ENCODE results near the gene LANCL1.

GRCh38 chr2:210422366-210422765, 54.2 kb downstream of the LANCL1 start:
- TF ChIP-seq, protein P1, sequence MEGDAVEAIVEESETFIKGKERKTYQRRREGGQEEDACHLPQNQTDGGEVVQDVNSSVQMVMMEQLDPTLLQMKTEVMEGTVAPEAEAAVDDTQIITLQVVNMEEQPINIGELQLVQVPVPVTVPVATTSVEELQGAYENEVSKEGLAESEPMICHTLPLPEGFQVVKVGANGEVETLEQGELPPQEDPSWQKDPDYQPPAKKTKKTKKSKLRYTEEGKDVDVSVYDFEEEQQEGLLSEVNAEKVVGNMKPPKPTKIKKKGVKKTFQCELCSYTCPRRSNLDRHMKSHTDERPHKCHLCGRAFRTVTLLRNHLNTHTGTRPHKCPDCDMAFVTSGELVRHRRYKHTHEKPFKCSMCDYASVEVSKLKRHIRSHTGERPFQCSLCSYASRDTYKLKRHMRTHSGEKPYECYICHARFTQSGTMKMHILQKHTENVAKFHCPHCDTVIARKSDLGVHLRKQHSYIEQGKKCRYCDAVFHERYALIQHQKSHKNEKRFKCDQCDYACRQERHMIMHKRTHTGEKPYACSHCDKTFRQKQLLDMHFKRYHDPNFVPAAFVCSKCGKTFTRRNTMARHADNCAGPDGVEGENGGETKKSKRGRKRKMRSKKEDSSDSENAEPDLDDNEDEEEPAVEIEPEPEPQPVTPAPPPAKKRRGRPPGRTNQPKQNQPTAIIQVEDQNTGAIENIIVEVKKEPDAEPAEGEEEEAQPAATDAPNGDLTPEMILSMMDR (IDR thresholded peaks at IDR 0.05) = no peak
- TF ChIP-seq EP300 (IDR thresholded peaks at IDR 0.05; ENCODE audit: borderline replicate concordance in 1 of 2, low read depth in 1 of 2, low read length in 1 of 2) (no peak), SMC3 (IDR thresholded peaks at IDR 0.05; ENCODE audit: low read depth, low read length) (no peak), FOXM1 (IDR thresholded peaks at IDR 0.05; ENCODE audit: low read depth) (no peak), NRF1 (IDR thresholded peaks at IDR 0.05; ENCODE audit: low read depth, low read length) (no peak), EZH2phosphoT487 (IDR thresholded peaks at IDR 0.05; ENCODE audit: borderline replicate concordance, low read depth) (no peak), JUND (IDR thresholded peaks at IDR 0.05) (no peak), USF1 (IDR thresholded peaks at IDR 0.05; ENCODE audit: borderline replicate concordance, low read depth) (no peak), GABPA (IDR thresholded peaks at IDR 0.05; ENCODE audit: low read depth) (no peak)

Measured in SK-N-SH (cell line).